SK-N-SH (cell line): ENCODE measurements around the gene GRIA1.

Experiments used
- CHD2 ChIP-seq: fragments of 150-350 bp; IDR thresholded peaks from 2 replicates; pipeline ENCODE4 v1.6.1; 2018; ENCODE audit warnings: low read length; ENCODE audit not compliant: partially characterized antibody
- GATA2 ChIP-seq: sonication (generic); formaldehyde crosslinking; IDR thresholded peaks from 2 replicates; pipeline ENCODE4 v1.5.0; 2020; ENCODE audit warnings: mild to moderate bottlenecking, missing genetic modification reagents
- MEF2A ChIP-seq: IDR thresholded peaks from 2 replicates; pipeline ENCODE4 v1.4.0; 2012; ENCODE audit warnings: low read depth, borderline replicate concordance
- MXI1 ChIP-seq: IDR thresholded peaks from 2 replicates; pipeline ENCODE4 v1.6.1; 2012; ENCODE audit warnings: mild to moderate bottlenecking, low read depth, low read length, improper control_type of control experiment
- POLR2AphosphoS5 ChIP-seq: IDR thresholded peaks from 2 replicates; pipeline ENCODE4 v1.6.1; 2012; ENCODE audit warnings: low read depth, low read length
- SMC3 ChIP-seq: IDR thresholded peaks from 2 replicates; pipeline ENCODE4 v1.6.1; 2012; ENCODE audit warnings: low read depth, low read length, improper control_type of control experiment
- TEAD4 ChIP-seq: IDR thresholded peaks from 2 replicates; pipeline ENCODE4 v1.4.0; 2012; ENCODE audit warnings: mild to moderate bottlenecking, borderline replicate concordance; ENCODE audit not compliant: insufficient read depth
- TF ChIP-seq, protein P1 (sequence below): fragments of 200-600 bp; sonication (generic); IDR thresholded peaks from 2 replicates; pipeline ENCODE4 v1.6.1; 2017; ENCODE audit warnings: antibody characterized with exemption, mild to moderate bottlenecking, moderate library complexity
- TF ChIP-seq, protein P2 (sequence below): IDR thresholded peaks from 2 replicates; pipeline ENCODE4 v1.4.0; 2012; ENCODE audit warnings: low read depth, borderline replicate concordance
- TF ChIP-seq, protein P3 (sequence below): IDR thresholded peaks from 2 replicates; pipeline ENCODE4 v1.6.1; 2012; ENCODE audit warnings: mild to moderate bottlenecking, low read depth, low read length, moderate library complexity

DNA sequence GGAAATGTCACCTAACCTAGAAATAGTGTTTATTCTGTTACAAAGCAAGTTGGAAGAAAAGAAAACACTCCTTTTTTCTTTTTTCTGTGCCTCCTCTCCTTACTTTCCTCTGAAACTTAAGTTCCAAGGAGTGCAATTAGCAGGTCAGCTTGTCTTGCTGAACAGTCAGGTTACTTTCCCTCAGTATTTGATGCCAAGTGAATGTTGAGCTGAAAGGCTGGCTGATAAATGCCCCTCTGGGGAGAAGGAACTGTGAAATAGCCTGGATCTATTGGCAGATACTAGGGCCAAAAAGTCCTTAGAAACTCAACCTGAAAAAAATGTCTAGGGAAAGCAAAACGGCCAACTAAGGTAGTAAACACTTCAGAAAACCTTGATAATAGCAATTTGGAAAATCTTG is 43.6 kb downstream of the GRIA1 start:
- TF ChIP-seq, protein P1, sequence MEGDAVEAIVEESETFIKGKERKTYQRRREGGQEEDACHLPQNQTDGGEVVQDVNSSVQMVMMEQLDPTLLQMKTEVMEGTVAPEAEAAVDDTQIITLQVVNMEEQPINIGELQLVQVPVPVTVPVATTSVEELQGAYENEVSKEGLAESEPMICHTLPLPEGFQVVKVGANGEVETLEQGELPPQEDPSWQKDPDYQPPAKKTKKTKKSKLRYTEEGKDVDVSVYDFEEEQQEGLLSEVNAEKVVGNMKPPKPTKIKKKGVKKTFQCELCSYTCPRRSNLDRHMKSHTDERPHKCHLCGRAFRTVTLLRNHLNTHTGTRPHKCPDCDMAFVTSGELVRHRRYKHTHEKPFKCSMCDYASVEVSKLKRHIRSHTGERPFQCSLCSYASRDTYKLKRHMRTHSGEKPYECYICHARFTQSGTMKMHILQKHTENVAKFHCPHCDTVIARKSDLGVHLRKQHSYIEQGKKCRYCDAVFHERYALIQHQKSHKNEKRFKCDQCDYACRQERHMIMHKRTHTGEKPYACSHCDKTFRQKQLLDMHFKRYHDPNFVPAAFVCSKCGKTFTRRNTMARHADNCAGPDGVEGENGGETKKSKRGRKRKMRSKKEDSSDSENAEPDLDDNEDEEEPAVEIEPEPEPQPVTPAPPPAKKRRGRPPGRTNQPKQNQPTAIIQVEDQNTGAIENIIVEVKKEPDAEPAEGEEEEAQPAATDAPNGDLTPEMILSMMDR: no peak
- TF ChIP-seq CHD2: no peak
- no peak for TF ChIP-seq POLR2AphosphoS5
- no peak for TF ChIP-seq MXI1
- TF ChIP-seq GATA2 (CRISPR knock-in tag): no peak
- TF ChIP-seq TEAD4: no peak
- TF ChIP-seq MEF2A: no peak
- no peak for TF ChIP-seq SMC3
- TF ChIP-seq, protein P2, sequence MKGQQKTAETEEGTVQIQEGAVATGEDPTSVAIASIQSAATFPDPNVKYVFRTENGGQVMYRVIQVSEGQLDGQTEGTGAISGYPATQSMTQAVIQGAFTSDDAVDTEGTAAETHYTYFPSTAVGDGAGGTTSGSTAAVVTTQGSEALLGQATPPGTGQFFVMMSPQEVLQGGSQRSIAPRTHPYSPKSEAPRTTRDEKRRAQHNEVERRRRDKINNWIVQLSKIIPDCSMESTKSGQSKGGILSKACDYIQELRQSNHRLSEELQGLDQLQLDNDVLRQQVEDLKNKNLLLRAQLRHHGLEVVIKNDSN: no peak
- TF ChIP-seq, protein P3, sequence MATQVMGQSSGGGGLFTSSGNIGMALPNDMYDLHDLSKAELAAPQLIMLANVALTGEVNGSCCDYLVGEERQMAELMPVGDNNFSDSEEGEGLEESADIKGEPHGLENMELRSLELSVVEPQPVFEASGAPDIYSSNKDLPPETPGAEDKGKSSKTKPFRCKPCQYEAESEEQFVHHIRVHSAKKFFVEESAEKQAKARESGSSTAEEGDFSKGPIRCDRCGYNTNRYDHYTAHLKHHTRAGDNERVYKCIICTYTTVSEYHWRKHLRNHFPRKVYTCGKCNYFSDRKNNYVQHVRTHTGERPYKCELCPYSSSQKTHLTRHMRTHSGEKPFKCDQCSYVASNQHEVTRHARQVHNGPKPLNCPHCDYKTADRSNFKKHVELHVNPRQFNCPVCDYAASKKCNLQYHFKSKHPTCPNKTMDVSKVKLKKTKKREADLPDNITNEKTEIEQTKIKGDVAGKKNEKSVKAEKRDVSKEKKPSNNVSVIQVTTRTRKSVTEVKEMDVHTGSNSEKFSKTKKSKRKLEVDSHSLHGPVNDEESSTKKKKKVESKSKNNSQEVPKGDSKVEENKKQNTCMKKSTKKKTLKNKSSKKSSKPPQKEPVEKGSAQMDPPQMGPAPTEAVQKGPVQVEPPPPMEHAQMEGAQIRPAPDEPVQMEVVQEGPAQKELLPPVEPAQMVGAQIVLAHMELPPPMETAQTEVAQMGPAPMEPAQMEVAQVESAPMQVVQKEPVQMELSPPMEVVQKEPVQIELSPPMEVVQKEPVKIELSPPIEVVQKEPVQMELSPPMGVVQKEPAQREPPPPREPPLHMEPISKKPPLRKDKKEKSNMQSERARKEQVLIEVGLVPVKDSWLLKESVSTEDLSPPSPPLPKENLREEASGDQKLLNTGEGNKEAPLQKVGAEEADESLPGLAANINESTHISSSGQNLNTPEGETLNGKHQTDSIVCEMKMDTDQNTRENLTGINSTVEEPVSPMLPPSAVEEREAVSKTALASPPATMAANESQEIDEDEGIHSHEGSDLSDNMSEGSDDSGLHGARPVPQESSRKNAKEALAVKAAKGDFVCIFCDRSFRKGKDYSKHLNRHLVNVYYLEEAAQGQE: no peak
